ENCODE data around the gene ART3.

ART3 gene

GRCh38 chr4:76108467-76109181 lies 34.1 kb downstream of the ART3 start:
- H3K4me3 ChIP-seq (ENCODE audit: low read depth, low read length): no peak overlapping the region
- in situ Hi-C loops (cut with HindIII; ENCODE audit: low sequenced_read_pairs): no loop called here
- DNase-seq (ENCODE audit: low read depth, low spot score): no peak
- no peak for TF ChIP-seq CTCF (IDR thresholded peaks at IDR 0.05; ENCODE audit: low read depth, low read length)

- H3K4me3 ChIP-seq (ENCODE audit: low read depth, low read length): no peak overlapping the region
- DNase-seq (ENCODE audit: low read depth, low spot score): no peak
- in situ Hi-C loops (cut with HindIII; ENCODE audit: low sequenced_read_pairs): no loop called here
- TF ChIP-seq CTCF (IDR thresholded peaks at IDR 0.05; ENCODE audit: low read depth, low read length): no peak
Observed at GRCh38 chr4:76116821-76117220, 42.3 kb downstream of the ART3 start.

GRCh38 chr4:76117536-76117935 lies 43.0 kb downstream of the ART3 start:
- TF ChIP-seq CTCF (IDR thresholded peaks at IDR 0.05; ENCODE audit: low read depth, low read length): no peak
- H3K4me3 ChIP-seq (ENCODE audit: low read depth, low read length): no peak overlapping the region
- DNase-seq (ENCODE audit: low read depth, low spot score): no peak
- in situ Hi-C loops (cut with HindIII; ENCODE audit: low sequenced_read_pairs): no loop called here

GRCh38 chr4:76120199-76120598 lies 45.7 kb downstream of the ART3 start:
- in situ Hi-C loops (cut with HindIII; ENCODE audit: low sequenced_read_pairs): no loop called here
- no peak overlapping the region for H3K4me3 ChIP-seq (ENCODE audit: low read depth, low read length)
- DNase-seq (ENCODE audit: low read depth, low spot score): no peak
- TF ChIP-seq CTCF (IDR thresholded peaks at IDR 0.05; ENCODE audit: low read depth, low read length): no peak

- no peak for DNase-seq (ENCODE audit: low read depth, low spot score)
- no peak overlapping the region for H3K4me3 ChIP-seq (ENCODE audit: low read depth, low read length)
- no peak for TF ChIP-seq CTCF (IDR thresholded peaks at IDR 0.05; ENCODE audit: low read depth, low read length)
- in situ Hi-C loops (cut with HindIII; ENCODE audit: low sequenced_read_pairs): no loop called here
Observed at GRCh38 chr4:76125816-76126215, 51.3 kb downstream of the ART3 start.

GRCh38 chr4:76127754-76128153 lies 53.2 kb downstream of the ART3 start:
- in situ Hi-C loops (cut with HindIII; ENCODE audit: low sequenced_read_pairs): no loop called here
- no peak overlapping the region for H3K4me3 ChIP-seq (ENCODE audit: low read depth, low read length)
- DNase-seq (ENCODE audit: low read depth, low spot score): no peak
- TF ChIP-seq CTCF (IDR thresholded peaks at IDR 0.05; ENCODE audit: low read depth, low read length): no peak
